SK-N-SH (cell line): ENCODE measurements around the gene SP4. TPM values are rescaled to one million over a fixed set of nuclear protein-coding genes. Genes with fewer than 3 reads are reported as not detected.

ENCODE experiments used
- CTCF ChIA-PET: fragments of 300-600, 350-600 bp; formaldehyde crosslinking; extraction: SDS; loops from one replicate; lab custom pipeline; 2021; lab: Yijun Ruan, JAX
- POLR2A ChIA-PET: fragments of 350-600 bp; sonication (Branson Sonifier 250); formaldehyde crosslinking; extraction: SDS; loops from one replicate; lab custom pipeline; 2020; ENCODE audit warnings: antibody characterized with exemption, inconsistent platforms; lab: Yijun Ruan, JAX
- DNase-seq: peaks from one replicate; pipeline ENCODE4 v3.0.0; 2012
- H2AFZ ChIP-seq: fragments of 200-600 bp; sonication (generic); 2 replicates; pipeline ENCODE4 v1.8.1; 2016; ENCODE audit warnings: antibody characterized with exemption, mild to moderate bottlenecking, low read depth
- H3F3A ChIP-seq: fragments of 200-600 bp; sonication (generic); replicated peaks from 2 replicates; pipeline ENCODE3; 2016; ENCODE audit warnings: antibody characterized with exemption, mild to moderate bottlenecking; ENCODE audit not compliant: insufficient read depth
- H3K27ac ChIP-seq, 2 experiments: fragments of 200-500 bp in 1 of 2; fragments of 200-600 bp in 1 of 2; sonication (Bioruptor generic) in 1 of 2; sonication (generic), shearing (Covaris generic) in 1 of 2; 2 replicates each; pipeline versions ENCODE4 v1.5.1 to v1.6.1; 2014 to 2016; ENCODE audit warnings: low read depth in 2 of 2, inconsistent platforms in 1 of 2, low read length in 1 of 2, mild to moderate bottlenecking in 1 of 2, mixed read lengths in 1 of 2
- H3K27me3 ChIP-seq: fragments of 200-600 bp; sonication (generic), shearing (Covaris generic); 2 replicates; pipeline ENCODE4 v1.6.1; 2016; ENCODE audit warnings: mixed run types; ENCODE audit not compliant: insufficient read depth
- H3K36me3 ChIP-seq, 2 experiments: fragments of 200-500 bp in 1 of 2; fragments of 200-600 bp in 1 of 2; sonication (Bioruptor generic) in 1 of 2; sonication (generic) in 1 of 2; replicated peaks in 1 of 2; 2 replicates each; pipeline versions ENCODE3 to v1.5.1; 2014 to 2016; ENCODE audit warnings: low read length in 1 of 2, mild to moderate bottlenecking in 1 of 2; ENCODE audit not compliant: insufficient read depth in 2 of 2, control insufficient read depth in 1 of 2
- H3K4me1 ChIP-seq, 2 experiments: fragments of 200-500 bp in 1 of 2; fragments of 200-600 bp in 1 of 2; sonication (Bioruptor generic) in 1 of 2; sonication (generic), shearing (Covaris generic) in 1 of 2; 2 replicates each; pipeline versions ENCODE4 v1.5.1 to v1.6.1; 2014 to 2016; ENCODE audit warnings: low read depth in 1 of 2, low read length in 1 of 2, mixed run types in 1 of 2; ENCODE audit not compliant: insufficient read depth in 2 of 2, control insufficient read depth in 1 of 2
- H3K4me2 ChIP-seq: fragments of 200-600 bp; sonication (generic), shearing (Covaris generic); 2 replicates; pipeline ENCODE4 v1.6.1; 2017; ENCODE audit warnings: mixed run types
- H3K4me3 ChIP-seq, 2 experiments: fragments of 200-500 bp in 1 of 2; fragments of 200-600 bp in 1 of 2; sonication (Bioruptor generic) in 1 of 2; sonication (generic), shearing (Covaris generic) in 1 of 2; 2 replicates each; pipeline versions ENCODE4 v1.5.1 to v1.8.1; 2014 to 2016; ENCODE audit warnings: low read depth in 2 of 2, inconsistent platforms in 1 of 2, low read length in 1 of 2, mild to moderate bottlenecking in 1 of 2, mixed read lengths in 1 of 2, moderate library complexity in 1 of 2
- H3K79me2 ChIP-seq: fragments of 200-600 bp; sonication (generic); 2 replicates; pipeline ENCODE4 v1.8.1; 2017; ENCODE audit warnings: mild to moderate bottlenecking; ENCODE audit not compliant: insufficient read depth
- H3K9ac ChIP-seq: fragments of 200-600 bp; sonication (generic); 2 replicates; pipeline ENCODE4 v1.6.1; 2017; ENCODE audit warnings: mixed run types
- H3K9me2 ChIP-seq: fragments of 200-600 bp; sonication (generic); 2 replicates; pipeline ENCODE4 v1.6.1; 2017; ENCODE audit warnings: mixed run types
- H3K9me3 ChIP-seq: fragments of 200-600 bp; sonication (generic); 2 replicates; pipeline ENCODE4 v1.6.1; 2017; ENCODE audit warnings: mixed run types, mild to moderate bottlenecking, moderate library complexity
- H4K20me1 ChIP-seq: fragments of 200-600 bp; sonication (generic); 2 replicates; pipeline ENCODE4 v1.6.1; 2017; ENCODE audit warnings: mild to moderate bottlenecking, mixed run types; ENCODE audit not compliant: insufficient read depth
- EP300 ChIP-seq, 2 experiments: IDR thresholded peaks; 2 replicates each; pipeline versions ENCODE4 v1.4.0 to v1.6.1; 2012; ENCODE audit warnings: borderline replicate concordance in 1 of 2, low read depth in 1 of 2, low read length in 1 of 2
- EZH2phosphoT487 ChIP-seq: fragments of 200-600 bp; sonication (generic); IDR thresholded peaks from 2 replicates; pipeline ENCODE4 v1.6.1; 2017; ENCODE audit warnings: low read depth, mixed run types, mild to moderate bottlenecking, antibody characterized with exemption, moderate library complexity, borderline replicate concordance
- GABPA ChIP-seq: IDR thresholded peaks from 2 replicates; pipeline ENCODE4 v1.4.0; 2012; ENCODE audit warnings: low read depth, mild to moderate bottlenecking
- MEF2A ChIP-seq: IDR thresholded peaks from 2 replicates; pipeline ENCODE4 v1.4.0; 2012; ENCODE audit warnings: low read depth, borderline replicate concordance
- NRF1 ChIP-seq: IDR thresholded peaks from 2 replicates; pipeline ENCODE4 v1.6.1; 2012; ENCODE audit warnings: low read depth, mild to moderate bottlenecking, low read length
- RCOR1 ChIP-seq: fragments of 150-350 bp; IDR thresholded peaks from 2 replicates; pipeline ENCODE4 v1.6.1; 2017; ENCODE audit warnings: antibody characterized with exemption, low read length
- REST ChIP-seq: IDR thresholded peaks from 2 replicates; pipeline ENCODE4 v1.6.1; 2012; ENCODE audit warnings: mild to moderate bottlenecking, low read depth, low read length, moderate library complexity
- USF1 ChIP-seq: IDR thresholded peaks from 2 replicates; pipeline ENCODE4 v1.4.0; 2012; ENCODE audit warnings: low read depth, borderline replicate concordance
- USF2 ChIP-seq: fragments of 150-350 bp; IDR thresholded peaks from 2 replicates; pipeline ENCODE4 v1.6.1; 2017; ENCODE audit warnings: antibody characterized with exemption, low read length, low read depth, borderline replicate concordance
- ZBTB33 ChIP-seq: IDR thresholded peaks from 2 replicates; pipeline ENCODE4 v1.4.0; 2012; ENCODE audit warnings: low read depth, borderline replicate concordance
- WGBS: methylation state at CpG from one replicate; pipeline ENCODE4 v1.1.6; 2017; ENCODE audit warnings: low lambda C conversion rate; 5-methylcytosine and 5-hydroxymethylcytosine counted together
- polyA plus RNA-seq, 3 experiments: library from polyadenylated mRNA; depleted of rRNA; stranded (reverse); fragments of >200 nt; gene quantifications; 2 replicates each; pipeline ENCODE4 v1.2.3, GENCODE V29; 2012

SP4 gene
- polyA plus RNA-seq, 1 of the 3 experiments (the other 2 are of a cell fraction): 1.1 TPM

- Histone ChIP-seq H4K20me1 (no peaks in the 10 kb centered on the region), H3K9ac (no peak overlapping the region), H3F3A (no peaks in the 10 kb centered on the region), H3K79me2 (no peaks in the 10 kb centered on the region), H3K27me3 (peaks cover 5% of the 10 kb centered on the region), H3K9me3 (no peaks in the 10 kb centered on the region), H3K9me2 (no peaks in the 10 kb centered on the region), H3K4me3 (no peak overlapping the region), H3K27ac (no peak overlapping the region), H3K36me3 (no peaks in the 10 kb centered on the region), H3K4me2 (no peak overlapping the region), H3K4me1 (no peaks in the 10 kb centered on the region), H2AFZ (no peak overlapping the region)
- POLR2A ChIA-PET: no interaction called here
- CTCF ChIA-PET: no interaction called here
- TF ChIP-seq USF2: no peak
- no peak for TF ChIP-seq EP300 (IDR thresholded peaks at IDR 0.05; ENCODE audit: borderline replicate concordance in 1 of 2, low read depth in 1 of 2, low read length in 1 of 2)
- no peak for TF ChIP-seq NRF1
- TF ChIP-seq REST: no peak
- TF ChIP-seq ZBTB33: no peak
- no peak for TF ChIP-seq USF1
- TF ChIP-seq RCOR1: no peak
- TF ChIP-seq MEF2A: no peak
- no peak for TF ChIP-seq EZH2phosphoT487
- no peak for TF ChIP-seq GABPA
- 3% methylated on average over 4 of the region's 4 CpGs for WGBS
- DNase-seq: no peak
Observed at GRCh38 chr7:21417647-21418046, 10.2 kb upstream of the SP4 start.
